Right lobe of liver (tissue), 6 donors: ENCODE measurements around the gene PTRHD1. TPM values are rescaled to one million over a fixed set of nuclear protein-coding genes. Genes with fewer than 3 reads are reported as not detected.
"Not testable (repeated sequence)": the region's sequence is repeated elsewhere in the genome, so short reads cannot be mapped to it uniquely, and the experiment has no call there.

Experiments used
- ATAC-seq, 4 donors: fragments of 200-7000 bp; cut with Tn5 transposase; one replicate each; pipeline ENCODE4 v1.9.1; 2020; ENCODE audit warnings: mild to moderate bottlenecking in 4 of 4, moderate library complexity in 4 of 4
- DNase-seq, 3 donors: peaks; one replicate each; pipeline ENCODE4 v3.0.0-alpha.2; 2020
- H3K27ac ChIP-seq, 3 donors: fragments of 200-600 bp; one replicate each; pipeline ENCODE4 v1.8.0; 2022
- H3K27me3 ChIP-seq, 2 donors: fragments of 200-600 bp; one replicate each; pipeline ENCODE4 v1.8.0; 2022
- H3K36me3 ChIP-seq, 4 donors: fragments of 200-600 bp; sonication (generic) in 1 of 4; one replicate each; pipeline versions ENCODE4 v1.5.1 to v1.8.0; 2017 to 2022; ENCODE audit warnings: control low read depth in 1 of 4
- H3K4me1 ChIP-seq, 4 donors: fragments of 200-600 bp; sonication (generic) in 1 of 4; one replicate each; pipeline versions ENCODE4 v1.5.1 to v1.8.0; 2017 to 2022; ENCODE audit warnings: control low read depth in 1 of 4
- H3K4me3 ChIP-seq, 3 donors: fragments of 200-600 bp; one replicate each; pipeline ENCODE4 v1.8.0; 2022
- H3K9me3 ChIP-seq, 4 donors: fragments of 200-600 bp; sonication (generic) in 1 of 4; one replicate each; pipeline versions ENCODE4 v1.5.1 to v1.8.0; 2017 to 2022; ENCODE audit warnings: control low read depth in 1 of 4
- CTCF ChIP-seq, 4 donors: fragments of 200-600 bp in 3 of 4; fragments of 450-650 bp in 1 of 4; IDR thresholded peaks; one replicate each; pipeline versions ENCODE4 v1.5.1 to v1.8.0; 2016 to 2022; ENCODE audit warnings: antibody characterized with exemption in 4 of 4, mild to moderate bottlenecking in 2 of 4
- POLR2A ChIP-seq: fragments of 450-650 bp; IDR thresholded peaks from one replicate; pipeline ENCODE4 v1.6.1; 2017; ENCODE audit warnings: antibody characterized with exemption, mild to moderate bottlenecking
- WGBS: methylation state at CpG from one replicate; pipeline ENCODE4 v1.1.6; 2018; ENCODE audit warnings: low coverage, low lambda C conversion rate; ENCODE audit not compliant: insufficient coverage; ENCODE audit errors: missing lambda C conversion rate; 5-methylcytosine and 5-hydroxymethylcytosine counted together
- intact Hi-C, 2 donors: fragments of 100-400 bp; cut with DNase I; formaldehyde crosslinking; loops; one replicate each; pipeline versions ENCODE4 v1.11.2 to v1.14.1; 2022
- total RNA-seq, 6 experiments: library from RNA; depleted of rRNA in 2 of 6; stranded (reverse); fragments of >200 nt in 2 of 6; fragmentation: NEBNext Ultra II Directional in 3 of 6; extraction: Animal tissue kit (Norgen Biotek cat#: 25700) in 3 of 6; gene quantifications; one replicate each; pipeline versions ENCODE4 v1.1.0 to v1.2.4, GENCODE V29; 2016 to 2023
- donor health status: DM: no; HTN: yes; CAD: no.
- donor health status: DM: no; HTN: no; CAD: no.
- donor health status: DM: no; HTN: no; CAD: no.
- donor health status: DM: no; HTN: yes; CAD: no.
- donor health status: DM: no; HTN: yes; CAD: no.

The PTRHD1 gene
- total RNA-seq, 6 experiments from 2014 or later = 10.1 to 16.4 (median 15.3) TPM

GRCh38 chr2:24836706-24837105 is 43.5 kb upstream of the PTRHD1 start:
- Histone ChIP-seq H3K27me3 (no peaks in the 10 kb centered on the region), H3K4me1 (no peaks in the 10 kb centered on the region), H3K36me3 (no peaks in the 10 kb centered on the region), H3K9me3 (no peaks in the 10 kb centered on the region), H3K27ac (no peak overlapping the region), H3K4me3 (no peak overlapping the region)
- TF ChIP-seq CTCF (IDR thresholded peaks at IDR 0.05) = no peak
- TF ChIP-seq POLR2A = no peak
- intact Hi-C loops = no loop called here
- WGBS = 86% methylated on average over 7 of the region's 9 CpGs
- DNase-seq (no peak), ATAC-seq (no peak)

GRCh38 chr2:24836206-24836605 is 43.0 kb upstream of the PTRHD1 start:
- no peak for ATAC-seq
- Histone ChIP-seq H3K4me1 (no peaks in the 10 kb centered on the region), H3K27me3 (no peaks in the 10 kb centered on the region), H3K27ac (no peak overlapping the region), H3K9me3 (no peaks in the 10 kb centered on the region), H3K4me3 (no peak overlapping the region), H3K36me3 (no peaks in the 10 kb centered on the region)
- intact Hi-C loops = no loop called here
- DNase-seq = no peak
- 60% methylated on average over 1 of the region's 8 CpGs for WGBS
- TF ChIP-seq POLR2A = no peak
- TF ChIP-seq CTCF (IDR thresholded peaks at IDR 0.05) = no peak

- H3K4me3 ChIP-seq, DNase-seq: not testable (repeated sequence)
- WGBS = 80% methylated on average over 5 of the region's 8 CpGs
These were observed 42.2 kb upstream of the PTRHD1 start for GRCh38 chr2:24835411-24835810.

GRCh38 chr2:24834733-24835395 is 41.7 kb upstream of the PTRHD1 start:
- no peaks in the 10 kb centered on the region for H3K27me3 ChIP-seq
- no peak overlapping the region for H3K4me3 ChIP-seq
- H3K4me1 ChIP-seq = no peaks in the 10 kb centered on the region
- ATAC-seq (no peak), DNase-seq (no peak)
- WGBS = 97% methylated on average over 10 of the region's 20 CpGs
- no peaks in the 10 kb centered on the region for H3K36me3 ChIP-seq
- intact Hi-C loops = loop anchor here in 1 of 2 donors (5.0 kb wide), 1 partner anchor 423 kb away; no protein-coding TSS in a partner anchor
- no peak overlapping the region for H3K27ac ChIP-seq
- no peaks in the 10 kb centered on the region for H3K9me3 ChIP-seq
- no peak for TF ChIP-seq POLR2A
- no peak for TF ChIP-seq CTCF (IDR thresholded peaks at IDR 0.05)

More at GRCh38 chr2:24835411-24835810, 42.2 kb upstream of the PTRHD1 start:
- H3K27me3 ChIP-seq, H3K27ac ChIP-seq, H3K9me3 ChIP-seq, H3K36me3 ChIP-seq, H3K4me1 ChIP-seq, intact Hi-C loops, ATAC-seq: not testable (repeated sequence)

GRCh38 chr2:24833821-24834732 is 40.9 kb upstream of the PTRHD1 start:
- intact Hi-C loops = loop anchor here in 1 of 2 donors (5.0 kb wide), 1 partner anchor 422 kb away; no protein-coding TSS in a partner anchor
- Histone ChIP-seq H3K27ac (no peak overlapping the region), H3K27me3 (no peaks in the 10 kb centered on the region), H3K9me3 (no peaks in the 10 kb centered on the region), H3K36me3 (no peaks in the 10 kb centered on the region), H3K4me3 (no peak overlapping the region), H3K4me1 (no peaks in the 10 kb centered on the region)
- TF ChIP-seq POLR2A = no peak
- TF ChIP-seq CTCF (IDR thresholded peaks at IDR 0.05) = no peak
- no peak for DNase-seq
- ATAC-seq = no peak
- WGBS = 60% methylated on average over 3 of the region's 32 CpGs
